GM23248 (cell line): ENCODE data around the gene CEP41.

Experiments
- EZH2 ChIP-seq: fragments of 200-600 bp; sonication (generic); IDR thresholded peaks from 2 replicates; pipeline ENCODE4 v1.6.1; 2018; ENCODE audit warnings: antibody characterized with exemption, mild to moderate bottlenecking; ENCODE audit not compliant: insufficient read depth, poor library complexity, severe bottlenecking
- EZH2phosphoT487 ChIP-seq: fragments of 200-600 bp; sonication (generic); IDR thresholded peaks from 2 replicates; pipeline ENCODE4 v1.6.1; 2018; ENCODE audit warnings: antibody characterized with exemption, moderate library complexity, mild to moderate bottlenecking, low read depth; ENCODE audit not compliant: insufficient read depth

DNA sequence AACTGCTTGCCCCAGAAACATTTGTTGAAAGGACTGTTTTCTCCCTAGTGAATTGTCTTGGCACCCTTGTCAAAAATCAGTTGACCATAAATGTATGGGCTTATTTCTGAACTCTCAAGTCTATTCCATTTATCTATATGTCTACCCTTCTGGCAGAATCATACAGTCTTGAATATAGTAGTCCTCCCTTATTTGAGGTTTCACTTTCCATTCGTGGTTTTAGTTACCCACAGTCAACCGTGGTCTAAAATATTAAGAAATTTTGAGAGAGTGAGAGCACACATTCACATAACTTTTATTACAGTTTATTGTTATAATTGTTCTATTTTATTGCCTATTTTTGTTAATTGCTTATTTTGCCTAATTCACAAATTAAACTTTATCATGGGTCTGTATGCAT is 17.4 kb upstream of the CEP41 start:
- TF ChIP-seq EZH2 (no peak), EZH2phosphoT487 (no peak)
